Activated CD4-positive, CD25-positive, alpha-beta regulatory T cell treated with anti-CD3 and anti-CD28 coated beads, Interleukin-2, amount 50 U/mL, for 24 hours (primary cell): ENCODE data around the gene METTL17.
"Not testable (repeated sequence)": the region's sequence is repeated elsewhere in the genome, so short reads cannot be mapped to it uniquely, and the experiment has no call there.

ENCODE experiments used
- ATAC-seq, 2 donors: fragments of 150-1000 bp; cut with Tn5 transposase; one replicate each; pipeline ENCODE4 v1.10.0; 2021; ENCODE audit warnings: mild to moderate bottlenecking in 1 of 2, moderate library complexity in 1 of 2

Gene METTL17

DNA sequence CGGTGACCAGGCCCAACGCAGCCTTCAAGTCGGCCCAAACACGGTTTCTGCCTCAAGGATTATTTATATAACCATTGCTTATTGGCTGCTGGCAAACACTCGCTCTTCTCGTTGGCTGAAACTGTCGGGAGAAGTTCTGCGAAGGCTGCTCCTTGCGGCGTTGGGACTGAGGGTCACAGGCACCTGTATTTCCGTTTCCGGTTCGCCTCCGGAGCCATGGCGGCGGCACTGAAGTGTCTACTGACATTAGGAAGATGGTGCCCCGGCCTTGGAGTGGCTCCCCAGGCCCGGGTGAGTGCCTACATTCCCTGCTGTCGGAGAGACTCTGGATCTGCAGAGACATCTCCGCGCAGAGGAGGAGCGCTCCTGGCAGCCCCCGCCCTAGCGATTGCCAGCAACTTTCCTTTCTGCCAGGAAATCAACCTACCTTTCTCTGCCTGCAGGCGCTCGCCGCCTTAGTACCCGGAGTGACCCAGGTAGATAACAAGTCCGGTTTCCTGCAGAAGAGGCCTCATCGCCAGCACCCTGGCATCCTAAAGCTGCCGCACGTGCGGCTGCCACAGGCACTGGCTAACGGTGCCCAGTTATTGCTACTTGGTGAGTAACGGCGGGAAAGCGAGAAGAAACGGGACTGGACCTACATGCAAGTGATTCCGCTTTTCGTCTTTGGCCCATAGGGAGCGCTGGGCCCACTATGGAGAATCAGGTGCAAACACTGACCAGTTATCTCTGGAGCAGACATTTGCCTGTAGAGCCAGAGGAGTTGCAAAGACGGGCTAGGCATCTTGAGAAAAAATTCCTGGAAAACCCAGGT, at the start of gene METTL17:
METTL17 (plus strand) TSS at position 194 of the 814 bp plus-strand sequence; CDS start at position 217, 23 bp downstream.
- peak; percentile 97 to 99 for ATAC-seq

- ATAC-seq, result not testable (repeated sequence)
Observed at GRCh38 chr14:20945146-20945545, 44.6 kb upstream of the METTL17 start.

DNA sequence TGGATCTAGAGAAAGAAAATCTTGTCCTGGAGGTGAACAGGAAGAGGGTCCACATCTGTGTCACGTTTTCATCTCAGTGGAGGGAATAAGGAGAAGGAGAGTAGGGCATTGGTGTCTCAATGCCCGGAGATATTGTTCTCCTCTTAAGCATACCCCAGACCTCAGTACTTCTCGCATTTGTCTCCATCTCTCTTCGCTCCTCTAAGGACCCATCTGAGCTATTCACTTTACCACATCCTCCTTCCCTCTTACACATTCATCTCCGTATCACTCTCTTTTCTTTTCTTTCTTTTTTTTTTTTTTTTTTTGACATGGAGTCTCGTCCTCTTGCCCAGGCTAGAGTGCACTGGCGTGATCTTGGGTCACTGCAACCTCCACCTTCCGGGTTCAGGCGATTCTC, 43.1 kb upstream of the METTL17 start:
- ATAC-seq, result not testable (repeated sequence)

DNA sequence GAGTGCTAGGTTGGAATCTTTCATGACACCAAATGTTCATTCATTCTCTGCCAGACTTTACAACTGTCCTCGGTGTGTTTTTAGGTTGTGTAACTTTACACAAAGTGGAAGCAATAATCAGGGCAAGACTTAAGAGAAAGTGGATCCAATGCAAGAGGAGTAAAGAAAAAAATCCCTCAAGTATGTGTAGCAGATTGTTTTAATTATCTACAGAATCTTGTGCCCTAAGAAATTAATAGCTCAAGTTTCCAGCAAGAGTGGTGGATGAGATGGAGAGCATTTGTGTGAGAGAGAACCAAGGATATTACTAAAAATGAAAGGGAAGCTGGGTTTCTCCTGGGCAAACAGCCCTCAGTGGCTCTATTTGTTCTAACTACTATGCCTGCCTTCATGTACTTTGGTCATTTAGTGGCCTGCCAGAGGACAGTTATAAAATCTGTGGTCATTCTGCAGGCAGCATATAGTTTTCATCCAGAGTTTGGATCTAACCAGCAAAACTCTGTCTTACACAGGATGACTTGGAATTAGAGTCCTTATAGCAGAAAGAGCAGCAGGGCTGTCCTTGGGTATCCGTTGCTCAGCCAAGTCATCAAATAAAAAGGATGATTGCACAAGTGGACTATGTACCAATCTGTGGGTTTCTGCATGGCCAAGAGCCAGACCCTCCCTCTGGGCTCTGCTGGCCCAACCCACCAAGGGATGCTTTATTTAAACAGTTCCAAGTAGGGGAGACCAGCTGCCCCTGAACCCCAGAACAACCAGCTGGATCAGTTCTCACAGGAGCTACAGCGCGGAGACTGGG, 34.8 kb upstream of the METTL17 start, which contains the start of gene RNASE2:
RNASE2 (plus strand) TSS at position 752 of the 802 bp plus-strand sequence. CDS start 285 bp downstream, outside the sequence.
- not testable (repeated sequence) for ATAC-seq

GRCh38 chr14:20955538-20955873, 34.3 kb upstream of the METTL17 start:
- not testable (repeated sequence) for ATAC-seq

GRCh38 chr14:20956376-20956976, 33.3 kb upstream of the METTL17 start:
- ATAC-seq, result no peak

GRCh38 chr14:20958946-20959345, 30.8 kb upstream of the METTL17 start:
- ATAC-seq, result not testable (repeated sequence)

DNA sequence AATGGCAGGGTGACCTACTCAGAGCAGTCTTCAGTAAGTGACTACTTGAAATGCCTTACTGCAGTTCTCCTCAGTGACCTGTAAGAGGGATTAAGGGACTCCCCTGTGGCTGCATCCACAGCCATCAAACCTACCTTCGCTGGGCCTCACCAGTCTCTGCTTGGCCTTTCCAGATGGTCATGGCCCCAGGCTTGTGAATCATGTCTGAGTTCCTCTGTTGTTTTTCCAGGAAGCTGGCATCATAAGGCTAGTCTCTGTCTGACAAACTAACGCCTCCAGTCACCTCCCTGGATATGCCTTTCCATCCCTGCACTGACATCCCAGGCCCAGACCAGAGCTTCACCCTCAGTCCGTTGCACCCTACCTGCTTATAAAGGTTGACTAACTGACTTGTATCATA, 20.4 kb upstream of the METTL17 start:
- no peak for ATAC-seq

DNA sequence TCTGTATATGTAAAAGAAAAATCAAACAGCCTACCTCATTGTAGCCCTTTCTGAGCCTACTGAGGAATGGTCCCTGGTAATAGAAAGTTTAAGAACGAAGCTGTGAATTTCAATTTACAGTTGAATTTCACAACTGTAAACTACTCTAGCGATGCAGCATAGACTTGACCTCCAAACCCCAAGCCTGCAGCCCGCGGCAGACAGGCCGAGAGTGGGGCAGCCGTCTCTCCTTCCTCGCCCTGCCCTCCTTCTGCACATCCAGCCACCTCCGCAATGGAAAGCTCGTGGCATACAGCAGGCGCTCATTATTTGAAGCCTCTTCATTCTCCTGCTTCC, 19.2 kb upstream of the METTL17 start:
- no peak for ATAC-seq

- peak; percentile 88 to 90 for ATAC-seq
Observed at GRCh38 chr14:20970983-20971704, 18.6 kb upstream of the METTL17 start.

- peak in 1 of 2 donors; percentile 29 for ATAC-seq
Observed at GRCh38 chr14:20971705-20972021, 18.1 kb upstream of the METTL17 start.

DNA sequence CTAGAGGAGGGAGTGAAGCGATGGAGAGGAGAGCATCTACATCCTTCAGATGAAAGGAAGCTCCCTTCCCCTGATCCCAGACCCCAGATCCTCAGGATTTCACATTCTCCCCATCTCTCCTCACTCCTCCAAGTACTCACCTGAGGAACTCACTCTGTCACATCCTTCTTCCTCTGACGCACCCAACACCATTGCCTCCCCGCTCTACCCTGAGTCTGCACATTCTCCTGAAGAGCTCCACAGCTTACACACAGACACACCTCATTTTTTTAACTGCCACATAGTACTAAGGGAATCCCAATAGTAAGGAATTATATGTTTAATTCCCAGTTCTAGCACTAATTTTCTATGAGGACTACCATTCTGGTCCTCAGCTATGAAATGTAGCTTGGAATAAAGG, 16.3 kb upstream of the METTL17 start:
- no peak for ATAC-seq

GRCh38 chr14:20976291-20976690, 13.5 kb upstream of the METTL17 start:
- no peak for ATAC-seq

DNA sequence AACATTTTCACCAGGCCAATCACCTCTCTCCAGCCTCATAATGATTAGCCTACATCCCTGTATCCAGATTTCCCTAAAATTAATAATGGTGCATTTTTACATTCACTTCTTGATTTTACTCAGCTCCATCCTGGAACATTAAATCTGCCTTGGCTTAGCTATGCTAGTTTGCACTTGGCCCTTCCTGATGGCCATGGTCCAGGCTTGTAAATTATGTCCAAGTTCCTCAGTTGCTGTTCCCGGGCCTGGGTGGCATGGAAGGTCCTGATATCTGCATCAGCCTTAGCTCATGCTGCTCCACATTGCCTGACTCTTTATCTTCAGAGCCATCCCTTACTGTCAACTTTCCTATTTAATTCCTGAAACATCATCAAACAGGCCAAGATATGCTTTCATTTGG, 11.1 kb upstream of the METTL17 start:
- ATAC-seq, result no peak

DNA sequence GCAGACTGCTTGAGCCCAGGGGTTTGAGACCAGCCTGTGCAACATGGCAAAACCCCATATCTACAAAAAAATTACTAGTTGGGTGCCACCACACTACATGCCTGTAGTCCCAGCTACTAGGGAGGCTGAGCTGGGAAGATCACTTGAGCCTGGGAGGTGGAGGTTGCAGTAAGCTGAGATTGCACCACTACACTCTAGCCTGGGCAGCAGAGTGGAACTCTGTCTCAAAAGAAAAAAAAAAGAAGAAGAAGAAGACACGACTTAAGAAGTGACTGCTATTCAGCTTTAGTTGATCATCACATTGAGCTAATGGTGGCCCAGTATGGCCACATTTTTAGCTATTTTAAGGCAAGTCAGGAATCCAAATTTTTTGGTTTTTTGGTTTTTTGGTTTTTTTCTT, 8.9 kb upstream of the METTL17 start:
- ATAC-seq, result no peak

GRCh38 chr14:20982646-20983369, 7.0 kb upstream of the METTL17 start:
- no peak for ATAC-seq

DNA sequence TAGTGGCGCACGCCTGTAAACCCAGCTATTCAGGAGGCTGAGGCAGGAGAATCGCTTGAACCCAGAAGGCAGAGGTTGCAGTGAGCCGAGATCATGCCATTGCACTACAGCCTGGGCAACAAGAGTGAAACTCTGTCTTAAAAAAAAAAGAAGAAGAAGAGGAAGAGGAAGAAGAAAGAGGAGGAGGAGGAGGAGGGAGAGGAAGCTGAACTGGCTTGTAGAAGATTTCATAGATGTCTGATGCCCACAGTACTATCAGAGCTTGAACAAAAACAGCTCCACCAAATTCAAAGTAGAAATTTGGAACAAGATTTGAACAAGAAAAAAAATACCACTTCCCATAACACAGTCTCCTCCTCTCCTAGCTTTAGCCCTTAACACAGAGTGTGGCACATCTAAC, 4.1 kb upstream of the METTL17 start:
- ATAC-seq, result not testable (repeated sequence)

DNA sequence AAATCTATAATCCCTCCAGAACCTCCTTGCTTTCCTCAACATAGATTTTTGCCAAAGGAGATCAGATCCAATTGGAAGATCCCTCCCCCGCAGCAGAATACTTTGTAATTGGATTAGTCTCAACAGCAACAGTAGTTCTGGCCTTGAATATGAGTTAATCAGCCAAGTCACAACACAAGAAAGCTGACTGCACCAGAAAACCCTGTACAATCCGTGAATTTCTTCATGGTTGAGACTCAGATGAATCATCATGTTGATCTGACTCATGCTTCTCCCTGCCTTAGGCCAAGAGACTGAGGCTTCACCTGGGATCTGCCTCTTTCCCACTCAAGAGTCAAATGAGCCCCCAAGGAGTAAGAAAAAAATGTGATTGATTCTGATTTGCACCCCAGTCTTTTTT, 3.0 kb upstream of the METTL17 start:
- no peak for ATAC-seq

GRCh38 chr14:20988717-20989470, 886 bp upstream of the METTL17 start:
- ATAC-seq, result no peak

DNA sequence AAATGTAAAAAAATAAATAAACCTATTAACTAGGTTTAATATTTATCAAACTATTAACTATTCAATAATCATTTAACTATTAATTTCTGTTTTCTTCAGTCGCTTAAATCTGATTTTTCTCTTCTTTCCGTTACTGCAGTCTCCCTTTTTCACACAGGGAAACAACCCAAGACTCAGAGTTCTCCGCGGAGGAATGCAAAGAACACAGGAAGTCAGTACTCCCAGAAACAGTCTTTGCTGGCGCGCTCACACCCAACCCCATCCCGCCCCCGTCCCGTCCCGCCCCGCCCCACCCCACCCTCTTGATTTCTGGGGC, 351 bp upstream of the METTL17 start:
- no peak for ATAC-seq

- ATAC-seq, result no peak
Observed at GRCh38 chr14:20996521-20996920, 6.7 kb downstream of the METTL17 start.

DNA sequence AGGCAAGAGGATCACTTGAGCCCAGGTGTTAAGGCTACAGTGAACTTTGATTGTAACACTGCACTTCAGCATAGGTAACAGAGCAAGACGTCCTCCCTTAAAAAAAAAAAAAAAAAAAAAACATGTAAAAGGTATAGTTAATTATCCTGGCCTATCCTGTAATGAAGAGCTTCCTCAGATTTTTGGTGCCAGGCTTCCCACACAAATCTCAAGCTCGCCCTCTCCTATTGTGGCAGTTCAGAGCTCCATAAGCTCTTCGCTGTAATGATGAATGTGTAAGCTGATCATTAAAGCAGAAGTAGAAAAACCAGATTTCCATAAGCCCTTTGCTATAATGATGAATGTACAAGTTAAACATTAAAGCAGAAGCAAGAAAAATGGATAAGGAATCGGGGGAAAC, 7.3 kb downstream of the METTL17 start:
- no peak for ATAC-seq
